Measurements from ENCODE around the gene PUS10.

The PUS10 gene

DNA sequence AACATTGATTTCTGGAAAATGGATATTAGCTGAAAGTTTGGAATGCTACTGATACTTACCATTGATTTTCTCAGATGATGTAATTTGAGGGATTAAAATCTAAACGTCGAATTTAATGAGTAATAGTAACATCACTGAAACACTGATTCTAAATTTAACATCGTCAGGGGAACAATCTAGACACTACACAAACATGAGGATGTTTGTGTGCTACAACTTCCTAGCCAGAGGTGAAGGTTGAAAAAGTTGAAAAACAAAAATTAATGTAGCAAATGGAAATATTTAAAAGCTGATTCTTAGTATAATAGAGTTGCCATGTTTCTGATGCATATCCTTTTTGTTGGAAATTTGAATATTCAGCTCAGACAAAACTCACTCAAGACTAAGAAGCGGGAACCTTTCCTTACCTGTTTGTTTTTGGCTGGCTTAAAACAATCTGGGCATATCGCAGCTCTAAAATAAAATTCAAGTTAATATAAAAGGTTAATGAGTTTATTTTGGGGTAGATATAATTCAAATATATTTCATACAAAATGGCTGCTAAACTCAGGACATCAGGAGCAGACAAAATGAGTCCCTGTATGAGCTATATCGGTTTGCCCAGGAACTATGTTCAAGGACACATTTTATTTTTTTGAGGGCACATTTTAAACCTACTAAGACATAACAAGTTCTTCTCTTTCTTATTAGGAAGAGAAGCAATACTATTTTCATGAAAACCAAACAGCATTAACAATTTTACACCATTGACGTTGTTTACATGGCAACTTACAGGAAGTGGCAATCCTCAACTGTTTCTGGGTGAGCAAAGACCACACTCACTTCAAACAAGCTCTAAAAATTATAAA is 53.2 kb downstream of the PUS10 start:
- Histone ChIP-seq H3K36me3 (ENCODE audit: control insufficient read depth, low read depth, low read length) (no peaks in the 10 kb centered on the region), H3K27ac (ENCODE audit: low read length) (no peak overlapping the region), H3K9ac (ENCODE audit: low read length) (no peak overlapping the region), H3K4me1 (ENCODE audit: control insufficient read depth, low read depth, low read length) (peaks cover 3% of the 10 kb centered on the region), H3K4me3 (ENCODE audit: low read length) (no peak overlapping the region), H3K9me3 (ENCODE audit: control insufficient read depth, low read depth, low read length) (no peaks in the 10 kb centered on the region), H3K27me3 (ENCODE audit: control insufficient read depth, insufficient read depth, low read length) (no peaks in the 10 kb centered on the region)

DNA sequence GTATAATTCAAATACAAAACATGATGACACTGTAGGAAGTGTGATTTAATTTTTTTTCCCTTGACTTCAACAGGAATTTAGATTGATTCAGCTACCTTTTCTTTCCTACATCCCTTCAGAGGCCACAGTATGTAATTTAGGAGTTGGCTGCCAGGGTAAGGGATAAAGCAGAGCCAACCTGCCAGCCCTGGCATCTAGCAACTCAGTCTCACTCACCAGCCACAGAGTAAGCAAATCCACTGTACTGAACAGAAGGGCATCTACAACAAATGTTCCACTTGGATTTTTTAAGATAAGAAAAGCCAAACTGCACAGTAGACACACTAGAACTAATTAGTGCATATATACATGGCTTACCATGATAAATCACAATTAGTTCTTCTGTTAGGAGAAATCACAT is 54.9 kb downstream of the PUS10 start:
- Histone ChIP-seq H3K36me3 (ENCODE audit: control insufficient read depth, low read depth, low read length) (no peaks in the 10 kb centered on the region), H3K27ac (ENCODE audit: low read length) (no peak overlapping the region), H3K4me1 (ENCODE audit: control insufficient read depth, low read depth, low read length) (peaks cover 3% of the 10 kb centered on the region), H3K4me3 (ENCODE audit: low read length) (no peak overlapping the region), H3K9me3 (ENCODE audit: control insufficient read depth, low read depth, low read length) (no peaks in the 10 kb centered on the region), H3K27me3 (ENCODE audit: control insufficient read depth, insufficient read depth, low read length) (no peaks in the 10 kb centered on the region), H3K9ac (ENCODE audit: low read length) (no peak overlapping the region)

DNA sequence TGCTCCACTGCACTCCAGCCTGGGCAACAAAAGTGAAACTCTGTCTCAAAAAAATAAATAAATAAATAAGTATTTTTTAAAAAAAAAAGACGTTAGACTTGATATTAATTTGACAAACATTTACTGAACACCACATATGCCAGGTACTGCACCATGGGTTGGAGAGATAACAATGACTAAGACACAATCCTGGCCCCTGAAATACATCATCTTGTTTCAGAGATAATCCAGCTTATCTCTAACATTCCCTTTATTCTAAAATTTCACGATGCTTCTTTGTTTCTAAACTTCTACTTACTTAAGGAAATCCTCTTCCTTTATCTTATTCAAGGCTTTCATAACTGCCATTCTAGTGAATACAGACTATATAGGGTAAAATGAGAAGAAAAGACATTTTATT is 55.5 kb downstream of the PUS10 start:
- Histone ChIP-seq H3K27ac (ENCODE audit: low read length) (no peak overlapping the region), H3K9ac (ENCODE audit: low read length) (no peak overlapping the region), H3K27me3 (ENCODE audit: control insufficient read depth, insufficient read depth, low read length) (no peaks in the 10 kb centered on the region), H3K4me3 (ENCODE audit: low read length) (no peak overlapping the region), H3K9me3 (ENCODE audit: control insufficient read depth, low read depth, low read length) (no peaks in the 10 kb centered on the region), H3K36me3 (ENCODE audit: control insufficient read depth, low read depth, low read length) (no peaks in the 10 kb centered on the region), H3K4me1 (ENCODE audit: control insufficient read depth, low read depth, low read length) (peaks cover 3% of the 10 kb centered on the region)

DNA sequence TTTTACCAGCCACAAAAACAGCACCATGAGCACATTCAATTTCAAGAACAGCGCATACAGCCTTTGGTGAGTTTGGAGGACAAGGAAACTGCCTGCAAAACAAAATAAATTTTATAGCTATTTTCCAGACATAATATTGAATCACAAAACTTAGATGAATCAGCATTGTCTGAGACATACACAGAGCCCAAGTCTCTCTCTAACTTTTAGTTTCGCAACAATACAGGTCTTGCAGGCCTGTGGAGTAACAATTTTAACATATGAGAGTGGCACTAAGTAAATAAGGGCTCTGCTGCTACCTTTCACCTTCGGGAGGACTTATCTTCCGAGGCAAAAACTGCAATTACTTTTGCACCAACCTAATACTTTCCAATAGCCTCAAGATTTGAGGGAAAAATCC is 56.6 kb downstream of the PUS10 start:
- Histone ChIP-seq H3K4me1 (ENCODE audit: control insufficient read depth, low read depth, low read length) (peaks cover 3% of the 10 kb centered on the region), H3K36me3 (ENCODE audit: control insufficient read depth, low read depth, low read length) (no peaks in the 10 kb centered on the region), H3K27ac (ENCODE audit: low read length) (no peak overlapping the region), H3K9me3 (ENCODE audit: control insufficient read depth, low read depth, low read length) (no peaks in the 10 kb centered on the region), H3K9ac (ENCODE audit: low read length) (no peak overlapping the region), H3K4me3 (ENCODE audit: low read length) (no peak overlapping the region), H3K27me3 (ENCODE audit: control insufficient read depth, insufficient read depth, low read length) (no peaks in the 10 kb centered on the region)

DNA sequence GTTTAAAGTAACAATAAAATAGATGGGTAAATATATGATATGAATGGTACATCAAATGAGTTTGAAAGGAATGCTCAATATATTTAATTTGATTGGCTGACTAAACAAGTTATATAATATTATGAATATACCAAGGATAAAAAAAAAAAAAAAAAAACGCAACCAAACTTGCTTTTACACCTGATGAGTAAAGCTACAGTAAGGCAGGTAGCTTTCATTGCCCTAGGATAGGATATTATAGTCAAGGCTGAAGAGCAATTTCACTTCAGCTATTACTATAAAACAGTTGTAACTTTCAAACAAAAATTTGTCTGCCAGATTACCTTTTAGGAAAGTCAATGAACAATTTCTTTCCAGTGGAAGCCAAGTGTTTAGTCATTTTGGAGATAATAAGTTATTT is 57.3 kb downstream of the PUS10 start:
- no peak overlapping the region for H3K9ac ChIP-seq (ENCODE audit: low read length)
- no peak overlapping the region for H3K4me3 ChIP-seq (ENCODE audit: low read length)
- peaks cover 3% of the 10 kb centered on the region for H3K4me1 ChIP-seq (ENCODE audit: control insufficient read depth, low read depth, low read length)
- no peaks in the 10 kb centered on the region for H3K36me3 ChIP-seq (ENCODE audit: control insufficient read depth, low read depth, low read length)
- no peak overlapping the region for H3K27ac ChIP-seq (ENCODE audit: low read length)
- H3K27me3 ChIP-seq (ENCODE audit: control insufficient read depth, insufficient read depth, low read length) = no peaks in the 10 kb centered on the region
- no peaks in the 10 kb centered on the region for H3K9me3 ChIP-seq (ENCODE audit: control insufficient read depth, low read depth, low read length)

DNA sequence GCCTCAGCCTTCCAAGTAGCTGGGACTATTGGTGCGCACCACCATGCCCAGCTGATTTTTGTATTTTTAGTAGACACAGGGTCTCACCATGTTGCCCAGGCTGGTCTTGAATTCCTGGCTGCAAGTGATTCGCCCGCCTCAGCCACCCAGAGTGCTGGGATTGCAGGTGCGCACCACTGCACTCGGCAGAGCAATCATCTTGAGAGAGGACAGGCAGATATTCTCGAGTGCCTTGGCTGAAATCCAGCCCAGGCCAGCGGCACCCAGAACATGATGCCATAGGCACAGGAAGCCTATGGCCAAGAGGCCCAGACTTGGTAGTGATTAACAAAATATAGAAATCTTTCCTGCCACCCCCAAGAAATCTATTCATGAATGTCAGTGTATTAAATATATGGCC is 58.6 kb downstream of the PUS10 start:
- Histone ChIP-seq H3K9ac (ENCODE audit: low read length) (no peak overlapping the region), H3K9me3 (ENCODE audit: control insufficient read depth, low read depth, low read length) (no peaks in the 10 kb centered on the region), H3K27ac (ENCODE audit: low read length) (no peak overlapping the region), H3K4me3 (ENCODE audit: low read length) (no peak overlapping the region), H3K4me1 (ENCODE audit: control insufficient read depth, low read depth, low read length) (no peaks in the 10 kb centered on the region), H3K36me3 (ENCODE audit: control insufficient read depth, low read depth, low read length) (no peaks in the 10 kb centered on the region), H3K27me3 (ENCODE audit: control insufficient read depth, insufficient read depth, low read length) (no peaks in the 10 kb centered on the region)

DNA sequence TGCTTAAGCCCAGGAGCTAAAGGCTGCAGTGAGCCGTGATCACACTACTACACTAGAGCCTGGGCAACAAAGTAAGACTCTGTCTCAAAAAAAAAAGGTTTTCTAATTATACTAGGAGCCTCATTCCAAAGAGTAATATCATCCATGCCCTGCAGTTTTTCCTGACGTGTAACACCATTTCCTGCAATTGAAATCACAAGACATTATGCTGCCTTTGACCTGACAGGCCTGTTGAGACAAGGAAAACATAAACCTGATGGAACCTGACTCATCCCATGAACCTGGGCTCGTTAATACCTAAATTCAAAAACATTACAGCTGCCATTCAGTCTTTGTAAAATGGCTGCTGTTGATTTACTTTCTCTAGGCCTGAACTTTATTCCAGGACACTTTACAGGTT is 59.3 kb downstream of the PUS10 start:
- Histone ChIP-seq H3K27ac (ENCODE audit: low read length) (no peak overlapping the region), H3K36me3 (ENCODE audit: control insufficient read depth, low read depth, low read length) (no peaks in the 10 kb centered on the region), H3K27me3 (ENCODE audit: control insufficient read depth, insufficient read depth, low read length) (no peaks in the 10 kb centered on the region), H3K4me1 (ENCODE audit: control insufficient read depth, low read depth, low read length) (no peaks in the 10 kb centered on the region), H3K9ac (ENCODE audit: low read length) (no peak overlapping the region), H3K9me3 (ENCODE audit: control insufficient read depth, low read depth, low read length) (no peaks in the 10 kb centered on the region), H3K4me3 (ENCODE audit: low read length) (no peak overlapping the region)

DNA sequence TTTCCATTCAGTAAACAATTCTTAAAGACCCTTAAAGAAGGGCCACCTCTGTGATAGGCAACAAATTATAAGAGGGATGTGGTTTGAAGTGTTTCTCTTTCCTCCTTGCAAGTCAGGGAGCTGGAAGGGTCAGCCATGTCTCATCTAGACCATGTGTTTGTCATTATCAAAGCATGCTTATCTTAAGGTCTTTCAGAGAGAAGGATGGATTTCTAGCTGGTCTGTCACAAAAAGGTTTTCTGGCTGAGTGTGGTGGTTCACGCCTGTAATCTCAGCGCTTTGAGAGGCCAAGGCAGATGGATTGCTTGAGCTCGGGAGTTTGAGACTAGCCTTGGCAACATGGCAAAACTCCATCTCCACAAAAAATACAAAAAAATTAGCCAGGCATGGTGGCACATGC is 59.7 kb downstream of the PUS10 start:
- Histone ChIP-seq H3K9me3 (ENCODE audit: control insufficient read depth, low read depth, low read length) (no peaks in the 10 kb centered on the region), H3K27me3 (ENCODE audit: control insufficient read depth, insufficient read depth, low read length) (no peaks in the 10 kb centered on the region), H3K4me1 (ENCODE audit: control insufficient read depth, low read depth, low read length) (no peaks in the 10 kb centered on the region), H3K4me3 (ENCODE audit: low read length) (no peak overlapping the region), H3K9ac (ENCODE audit: low read length) (no peak overlapping the region), H3K36me3 (ENCODE audit: control insufficient read depth, low read depth, low read length) (no peaks in the 10 kb centered on the region), H3K27ac (ENCODE audit: low read length) (no peak overlapping the region)

DNA sequence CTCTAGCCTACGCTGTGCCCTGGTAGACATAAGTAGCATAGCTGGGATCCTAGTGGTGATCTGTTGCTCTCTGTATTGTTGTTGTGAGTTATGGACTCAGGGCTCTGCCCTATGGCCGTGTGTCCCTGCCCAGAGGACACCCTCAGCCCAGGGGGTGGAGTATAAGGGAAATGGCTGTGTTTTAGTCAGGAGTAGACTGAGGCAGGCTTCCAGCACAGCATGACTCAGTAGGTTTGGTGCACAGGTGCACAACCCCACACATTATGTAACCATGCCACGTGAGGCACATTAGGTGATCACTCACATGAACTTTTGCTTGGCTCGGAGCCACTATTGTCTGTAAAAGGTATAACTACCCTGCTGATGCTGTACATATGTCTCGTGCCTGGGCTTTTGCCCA is 60.4 kb downstream of the PUS10 start:
- H3K27me3 ChIP-seq (ENCODE audit: control insufficient read depth, insufficient read depth, low read length) = no peaks in the 10 kb centered on the region
- H3K4me3 ChIP-seq (ENCODE audit: low read length) = no peak overlapping the region
- H3K9ac ChIP-seq (ENCODE audit: low read length) = no peak overlapping the region
- H3K4me1 ChIP-seq (ENCODE audit: control insufficient read depth, low read depth, low read length) = no peaks in the 10 kb centered on the region
- no peak overlapping the region for H3K27ac ChIP-seq (ENCODE audit: low read length)
- no peaks in the 10 kb centered on the region for H3K36me3 ChIP-seq (ENCODE audit: control insufficient read depth, low read depth, low read length)
- H3K9me3 ChIP-seq (ENCODE audit: control insufficient read depth, low read depth, low read length) = no peaks in the 10 kb centered on the region

DNA sequence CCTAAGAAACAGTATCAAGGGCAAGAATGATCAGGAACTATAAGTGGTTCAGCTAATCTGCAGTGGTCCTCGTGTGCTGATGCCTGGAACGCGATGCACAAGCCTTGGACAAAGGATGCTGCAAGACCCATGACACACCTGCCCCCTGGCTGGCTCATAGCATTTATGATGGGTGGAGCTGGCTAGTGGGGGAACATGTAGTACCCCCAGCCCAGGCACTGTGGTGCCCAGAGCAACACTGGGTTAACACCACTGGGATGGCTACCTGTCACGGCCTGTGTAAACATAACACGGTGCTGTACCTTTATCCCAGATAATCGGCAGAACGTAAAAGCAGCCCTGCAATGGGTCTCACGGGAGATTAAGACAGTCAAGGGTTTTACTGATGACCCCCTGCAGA is 60.8 kb downstream of the PUS10 start:
- H3K36me3 ChIP-seq (ENCODE audit: control insufficient read depth, low read depth, low read length) = no peaks in the 10 kb centered on the region
- no peak overlapping the region for H3K9ac ChIP-seq (ENCODE audit: low read length)
- H3K4me1 ChIP-seq (ENCODE audit: control insufficient read depth, low read depth, low read length) = no peaks in the 10 kb centered on the region
- no peaks in the 10 kb centered on the region for H3K27me3 ChIP-seq (ENCODE audit: control insufficient read depth, insufficient read depth, low read length)
- no peak overlapping the region for H3K4me3 ChIP-seq (ENCODE audit: low read length)
- no peak overlapping the region for H3K27ac ChIP-seq (ENCODE audit: low read length)
- H3K9me3 ChIP-seq (ENCODE audit: control insufficient read depth, low read depth, low read length) = no peaks in the 10 kb centered on the region

DNA sequence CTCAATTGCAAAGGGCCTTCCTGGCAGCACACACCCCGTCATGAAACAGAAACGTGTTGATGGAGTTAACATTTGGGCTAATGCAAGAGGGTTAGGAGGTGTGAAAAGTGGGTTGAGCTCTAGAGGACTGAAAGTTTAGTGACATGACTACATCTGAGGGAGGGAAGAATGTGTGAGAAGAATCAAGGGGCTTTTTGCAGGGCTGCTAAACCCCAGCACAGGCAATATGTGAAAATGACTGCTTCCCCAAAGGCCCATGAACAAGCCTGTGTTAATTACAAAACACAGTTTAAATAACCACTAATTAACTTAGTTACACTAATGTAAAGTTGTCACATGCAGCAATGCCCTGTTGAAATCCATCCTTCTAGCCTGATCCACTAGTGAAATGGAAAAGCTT is 63.9 kb downstream of the PUS10 start:
- H3K27ac ChIP-seq (ENCODE audit: low read length) = no peak overlapping the region
- no peak overlapping the region for H3K9ac ChIP-seq (ENCODE audit: low read length)
- H3K27me3 ChIP-seq (ENCODE audit: control insufficient read depth, insufficient read depth, low read length) = no peaks in the 10 kb centered on the region
- no peak overlapping the region for H3K4me3 ChIP-seq (ENCODE audit: low read length)
- no peaks in the 10 kb centered on the region for H3K9me3 ChIP-seq (ENCODE audit: control insufficient read depth, low read depth, low read length)
- no peaks in the 10 kb centered on the region for H3K4me1 ChIP-seq (ENCODE audit: control insufficient read depth, low read depth, low read length)
- H3K36me3 ChIP-seq (ENCODE audit: control insufficient read depth, low read depth, low read length) = no peaks in the 10 kb centered on the region

DNA sequence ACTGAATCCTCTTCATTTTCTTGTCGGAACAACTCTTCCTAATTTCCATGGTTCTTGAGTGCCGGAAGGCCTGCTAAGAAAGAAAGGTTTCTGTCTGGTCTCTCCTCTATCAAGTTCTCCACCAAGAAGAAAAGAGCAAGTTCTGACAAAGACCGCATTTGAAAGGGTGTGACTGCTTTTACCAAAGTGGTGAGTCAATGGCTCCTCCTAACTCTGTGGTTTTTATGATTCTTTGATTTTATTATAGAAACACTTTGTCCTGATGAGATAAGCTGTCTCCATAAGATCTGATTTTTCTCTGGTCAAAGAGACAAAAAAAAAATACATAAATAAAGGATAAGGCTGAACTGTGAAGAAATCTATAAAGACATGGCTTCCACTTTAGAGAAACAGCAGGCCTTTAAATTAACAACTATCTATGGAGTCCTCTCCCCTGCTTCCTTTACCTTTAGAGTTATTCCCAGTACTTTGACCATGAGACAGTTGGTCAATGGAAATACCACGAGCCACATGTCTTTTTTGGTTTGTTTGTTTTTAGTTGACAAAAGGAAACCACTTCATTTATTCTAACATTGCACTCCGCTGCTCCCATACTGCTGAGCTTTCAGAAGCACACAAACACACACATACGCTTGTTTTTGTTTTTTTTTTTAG is 69.0 kb downstream of the PUS10 start:
- Histone ChIP-seq H3K4me3 (ENCODE audit: low read length) (no peak overlapping the region), H3K4me1 (ENCODE audit: control insufficient read depth, low read depth, low read length) (no peaks in the 10 kb centered on the region), H3K27me3 (ENCODE audit: control insufficient read depth, insufficient read depth, low read length) (no peaks in the 10 kb centered on the region), H3K9ac (ENCODE audit: low read length) (no peak overlapping the region), H3K27ac (ENCODE audit: low read length) (no peak overlapping the region), H3K36me3 (ENCODE audit: control insufficient read depth, low read depth, low read length) (no peaks in the 10 kb centered on the region), H3K9me3 (ENCODE audit: control insufficient read depth, low read depth, low read length) (no peaks in the 10 kb centered on the region)

All from iPS-18a (cell line).